ENCODE results near the gene RRP1B. TPM values are rescaled to one million over a fixed set of nuclear protein-coding genes. Genes with fewer than 3 reads are reported as not detected.

The RRP1B gene
- total and polyA plus RNA-seq, 2 experiments from 2014 or later, result 18.6 to 19.2 TPM

DNA sequence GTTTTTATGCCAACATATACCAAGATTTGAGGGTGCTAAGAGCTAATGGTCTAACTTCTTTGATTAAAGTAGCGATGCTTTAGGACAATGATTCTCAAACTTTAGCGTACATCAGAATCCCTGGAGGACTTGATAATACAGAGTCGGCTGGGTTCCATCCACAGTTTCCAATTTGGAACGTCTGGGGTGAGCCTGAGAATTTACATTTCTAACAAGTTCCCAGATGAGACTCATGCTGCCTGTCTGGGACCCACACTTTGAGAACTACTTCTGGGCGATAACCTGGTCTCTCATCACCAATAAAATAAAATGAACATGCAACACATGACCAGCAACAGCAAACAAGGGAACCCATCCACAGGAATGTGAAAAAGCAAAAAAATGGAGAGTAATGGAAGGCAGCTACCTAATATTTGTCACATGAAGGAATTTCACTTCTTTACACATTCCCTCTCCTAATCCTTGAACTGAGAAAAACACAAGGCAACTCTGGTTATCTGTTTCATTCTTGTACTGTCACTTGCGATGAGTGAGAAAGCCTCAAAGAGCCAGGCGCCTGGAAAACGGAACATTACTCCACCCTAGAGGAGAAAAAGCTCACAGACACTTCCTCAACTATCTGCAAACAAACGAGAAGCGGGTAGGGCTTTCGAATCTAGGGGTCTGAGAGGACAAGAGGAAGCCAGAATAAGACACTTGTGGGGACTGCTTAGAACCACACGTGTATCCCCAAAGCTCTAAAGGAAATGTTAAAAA is 14.0 kb upstream of the RRP1B start:
- TF ChIP-seq, protein P1, sequence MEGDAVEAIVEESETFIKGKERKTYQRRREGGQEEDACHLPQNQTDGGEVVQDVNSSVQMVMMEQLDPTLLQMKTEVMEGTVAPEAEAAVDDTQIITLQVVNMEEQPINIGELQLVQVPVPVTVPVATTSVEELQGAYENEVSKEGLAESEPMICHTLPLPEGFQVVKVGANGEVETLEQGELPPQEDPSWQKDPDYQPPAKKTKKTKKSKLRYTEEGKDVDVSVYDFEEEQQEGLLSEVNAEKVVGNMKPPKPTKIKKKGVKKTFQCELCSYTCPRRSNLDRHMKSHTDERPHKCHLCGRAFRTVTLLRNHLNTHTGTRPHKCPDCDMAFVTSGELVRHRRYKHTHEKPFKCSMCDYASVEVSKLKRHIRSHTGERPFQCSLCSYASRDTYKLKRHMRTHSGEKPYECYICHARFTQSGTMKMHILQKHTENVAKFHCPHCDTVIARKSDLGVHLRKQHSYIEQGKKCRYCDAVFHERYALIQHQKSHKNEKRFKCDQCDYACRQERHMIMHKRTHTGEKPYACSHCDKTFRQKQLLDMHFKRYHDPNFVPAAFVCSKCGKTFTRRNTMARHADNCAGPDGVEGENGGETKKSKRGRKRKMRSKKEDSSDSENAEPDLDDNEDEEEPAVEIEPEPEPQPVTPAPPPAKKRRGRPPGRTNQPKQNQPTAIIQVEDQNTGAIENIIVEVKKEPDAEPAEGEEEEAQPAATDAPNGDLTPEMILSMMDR (IDR thresholded peaks at IDR 0.05; ENCODE audit: poor library complexity), result peak; percentile 85
- TF ChIP-seq EZH2phosphoT487 (IDR thresholded peaks at IDR 0.05; ENCODE audit: low read depth, severe bottlenecking, unreplicated experiment), result no peak
- Histone ChIP-seq H3K4me3 (no peak overlapping the region), H3K4me1 (ENCODE audit: insufficient read depth) (peaks cover 7% of the 10 kb centered on the region), H3K27me3 (no peaks in the 10 kb centered on the region), H3K9me2 (replicated peaks; ENCODE audit: insufficient read depth) (no peaks in the 10 kb centered on the region), H3K27ac (peak overlapping the region; percentile 64), H2AFZ (no peak overlapping the region), H3K36me3 (replicated peaks; ENCODE audit: insufficient read depth, low read depth) (no peaks in the 10 kb centered on the region), H3K9me3 (ENCODE audit: low read depth) (no peaks in the 10 kb centered on the region), H3K4me2 (peak overlapping the region; percentile 45), H3K79me2 (no peaks in the 10 kb centered on the region), H4K20me1 (ENCODE audit: insufficient read depth, poor library complexity, severe bottlenecking) (no peaks in the 10 kb centered on the region)
- DNase-seq (ENCODE audit: low spot score), result peak; percentile 86
- WGBS (ENCODE audit: low lambda C conversion rate, missing lambda C conversion rate), result 41% methylated on average over 12 of the region's 12 CpGs

DNA sequence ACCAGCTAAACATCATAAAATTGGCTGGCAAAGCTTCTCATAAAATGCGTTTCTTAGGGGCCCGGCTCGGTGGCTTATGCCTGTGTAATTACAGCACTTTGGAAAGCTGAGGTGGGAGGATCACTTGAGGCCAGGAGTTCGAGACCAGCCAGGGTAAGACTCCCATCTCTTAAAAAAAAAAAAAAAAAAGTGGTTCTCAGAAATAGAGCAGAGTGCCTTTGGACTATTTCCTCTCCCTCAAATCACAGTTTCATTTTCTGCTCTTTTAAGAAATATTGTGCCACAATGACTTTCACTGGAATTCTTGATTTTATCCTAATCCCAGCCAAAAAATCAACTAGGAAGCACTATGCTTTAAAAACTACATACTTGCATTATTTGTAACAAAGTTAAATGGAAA is 13.4 kb upstream of the RRP1B start:
- H3K4me1 ChIP-seq (ENCODE audit: insufficient read depth), result peaks cover 7% of the 10 kb centered on the region
- H3K79me2 ChIP-seq, result no peaks in the 10 kb centered on the region
- no peaks in the 10 kb centered on the region for H3K9me3 ChIP-seq (ENCODE audit: low read depth)
- H3K36me3 ChIP-seq (replicated peaks; ENCODE audit: insufficient read depth, low read depth), result no peaks in the 10 kb centered on the region
- H3K27me3 ChIP-seq, result no peaks in the 10 kb centered on the region
- H3K4me3 ChIP-seq, result no peak overlapping the region
- H3K27ac ChIP-seq, result peak overlapping the region; percentile 64
- no peaks in the 10 kb centered on the region for H3K9me2 ChIP-seq (replicated peaks; ENCODE audit: insufficient read depth)
- 43% methylated on average over 4 of the region's 4 CpGs for WGBS (ENCODE audit: low lambda C conversion rate, missing lambda C conversion rate)
- H3K4me2 ChIP-seq, result peak overlapping the region; percentile 45
- TF ChIP-seq, protein P1 (IDR thresholded peaks at IDR 0.05; ENCODE audit: poor library complexity), result no peak
- TF ChIP-seq EZH2 (IDR thresholded peaks at IDR 0.05; ENCODE audit: borderline replicate concordance), result no peak
- no peak for TF ChIP-seq EZH2phosphoT487 (IDR thresholded peaks at IDR 0.05; ENCODE audit: low read depth, severe bottlenecking, unreplicated experiment)
- DNase-seq (ENCODE audit: low spot score), result no peak
- H4K20me1 ChIP-seq (ENCODE audit: insufficient read depth, poor library complexity, severe bottlenecking), result no peaks in the 10 kb centered on the region
- no peak overlapping the region for H2AFZ ChIP-seq

DNA sequence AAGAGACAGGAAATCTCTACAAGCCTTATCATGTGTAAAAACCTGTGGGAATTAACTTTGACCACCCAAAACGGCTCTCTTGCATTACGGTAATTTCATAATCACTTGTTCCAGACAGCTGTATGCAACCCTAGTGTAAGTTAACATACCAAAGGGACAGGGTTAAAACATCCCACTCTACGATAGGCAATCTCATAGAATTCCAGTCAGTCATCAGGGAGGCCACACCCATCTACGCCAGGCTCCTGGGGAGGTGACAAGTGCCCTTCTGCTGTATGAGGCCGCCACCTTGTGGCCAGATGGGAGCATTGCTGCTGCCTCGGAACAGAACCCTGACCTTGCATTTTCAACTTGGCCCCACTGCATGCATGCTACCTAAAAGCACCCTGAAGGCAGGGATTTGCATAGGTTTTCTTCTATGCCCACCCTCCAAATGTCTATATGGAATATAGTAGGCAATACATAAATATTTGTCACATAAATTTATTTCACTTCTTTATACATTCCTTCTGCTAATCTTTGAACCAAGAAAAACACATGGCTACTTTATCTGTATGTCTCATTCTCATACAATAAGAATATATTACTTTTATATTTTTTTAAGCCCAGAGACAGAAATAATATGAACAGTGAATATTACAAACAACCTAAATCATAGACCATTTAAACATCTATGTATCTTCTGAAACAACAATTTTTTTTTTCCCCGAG is 12.7 kb upstream of the RRP1B start:
- Histone ChIP-seq H3K9me2 (replicated peaks; ENCODE audit: insufficient read depth) (no peaks in the 10 kb centered on the region), H3K36me3 (replicated peaks; ENCODE audit: insufficient read depth, low read depth) (no peaks in the 10 kb centered on the region), H3K4me2 (peak overlapping the region; percentile 45), H3K4me1 (ENCODE audit: insufficient read depth) (peaks cover 7% of the 10 kb centered on the region), H3K79me2 (no peaks in the 10 kb centered on the region), H3K27ac (peak overlapping the region; percentile 64), H4K20me1 (ENCODE audit: insufficient read depth, poor library complexity, severe bottlenecking) (no peaks in the 10 kb centered on the region), H2AFZ (no peak overlapping the region), H3K9me3 (ENCODE audit: low read depth) (no peaks in the 10 kb centered on the region), H3K4me3 (no peak overlapping the region), H3K27me3 (no peaks in the 10 kb centered on the region)
- peak; percentile 94 for DNase-seq (ENCODE audit: low spot score)
- 20% methylated on average over 7 of the region's 7 CpGs for WGBS (ENCODE audit: low lambda C conversion rate, missing lambda C conversion rate)
- no peak for TF ChIP-seq EZH2phosphoT487 (IDR thresholded peaks at IDR 0.05; ENCODE audit: low read depth, severe bottlenecking, unreplicated experiment)
- TF ChIP-seq, protein P1 (IDR thresholded peaks at IDR 0.05; ENCODE audit: poor library complexity), result peak; percentile 99
